AG09309 (cell line): ENCODE data around the gene RASGEF1B.

Source experiments
- DNase-seq: peaks from one replicate; pipeline ENCODE4 v3.0.0-alpha.2; 2010; ENCODE audit warnings: low read depth
- H3K4me3 ChIP-seq: 2 replicates; pipeline ENCODE4 v1.5.1; 2011; ENCODE audit warnings: mild to moderate bottlenecking, low read depth, low read length, moderate library complexity; ENCODE audit not compliant: control insufficient read depth
- TF ChIP-seq, protein P1 (sequence below): IDR thresholded peaks from 2 replicates; pipeline ENCODE4 v1.5.1; 2011; ENCODE audit warnings: mild to moderate bottlenecking, low read depth, low read length, inconsistent platforms; ENCODE audit not compliant: insufficient read depth, control insufficient read depth; ENCODE audit errors: missing control alignments

The RASGEF1B gene

DNA sequence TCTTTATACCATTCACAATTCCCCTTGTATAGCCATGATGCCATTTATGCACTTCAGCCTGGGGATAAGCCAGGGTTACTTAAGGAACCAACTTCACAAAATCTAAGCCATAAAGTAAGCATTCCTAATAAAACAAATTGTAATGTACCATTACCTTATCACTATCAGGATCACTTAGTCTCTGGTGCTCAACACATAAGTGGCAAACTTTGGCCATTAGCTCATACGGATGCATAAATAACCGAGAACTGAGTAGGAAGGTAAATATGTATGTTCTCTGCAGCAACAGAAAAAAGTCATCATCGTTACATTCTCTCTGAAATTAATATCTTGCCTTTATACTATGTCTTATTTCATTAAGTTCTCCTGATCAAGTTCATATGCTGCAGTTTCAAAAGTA, 14.4 kb downstream of the RASGEF1B start:
- TF ChIP-seq, protein P1, sequence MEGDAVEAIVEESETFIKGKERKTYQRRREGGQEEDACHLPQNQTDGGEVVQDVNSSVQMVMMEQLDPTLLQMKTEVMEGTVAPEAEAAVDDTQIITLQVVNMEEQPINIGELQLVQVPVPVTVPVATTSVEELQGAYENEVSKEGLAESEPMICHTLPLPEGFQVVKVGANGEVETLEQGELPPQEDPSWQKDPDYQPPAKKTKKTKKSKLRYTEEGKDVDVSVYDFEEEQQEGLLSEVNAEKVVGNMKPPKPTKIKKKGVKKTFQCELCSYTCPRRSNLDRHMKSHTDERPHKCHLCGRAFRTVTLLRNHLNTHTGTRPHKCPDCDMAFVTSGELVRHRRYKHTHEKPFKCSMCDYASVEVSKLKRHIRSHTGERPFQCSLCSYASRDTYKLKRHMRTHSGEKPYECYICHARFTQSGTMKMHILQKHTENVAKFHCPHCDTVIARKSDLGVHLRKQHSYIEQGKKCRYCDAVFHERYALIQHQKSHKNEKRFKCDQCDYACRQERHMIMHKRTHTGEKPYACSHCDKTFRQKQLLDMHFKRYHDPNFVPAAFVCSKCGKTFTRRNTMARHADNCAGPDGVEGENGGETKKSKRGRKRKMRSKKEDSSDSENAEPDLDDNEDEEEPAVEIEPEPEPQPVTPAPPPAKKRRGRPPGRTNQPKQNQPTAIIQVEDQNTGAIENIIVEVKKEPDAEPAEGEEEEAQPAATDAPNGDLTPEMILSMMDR: no peak
- no peak overlapping the region for H3K4me3 ChIP-seq
- no peak for DNase-seq

DNA sequence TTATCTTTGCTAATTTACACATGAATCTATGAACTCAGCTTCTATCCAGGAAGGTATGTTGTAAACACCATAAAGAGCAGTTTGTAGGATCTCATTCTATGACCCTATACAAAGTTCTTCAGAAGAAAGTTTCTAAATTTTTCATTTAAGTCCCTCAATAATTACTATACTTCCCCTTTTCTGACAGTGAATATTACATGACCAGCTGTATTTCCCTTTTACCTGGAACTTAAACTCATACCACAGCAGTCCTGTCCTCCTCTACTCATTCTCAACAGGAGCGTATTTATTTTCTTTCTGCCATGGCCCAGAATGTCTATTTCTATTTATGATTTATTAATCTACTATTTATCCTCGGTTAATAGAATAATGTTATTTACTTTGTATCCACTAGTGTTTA, 15.8 kb downstream of the RASGEF1B start:
- no peak overlapping the region for H3K4me3 ChIP-seq
- no peak for DNase-seq
- TF ChIP-seq, protein P1: no peak

DNA sequence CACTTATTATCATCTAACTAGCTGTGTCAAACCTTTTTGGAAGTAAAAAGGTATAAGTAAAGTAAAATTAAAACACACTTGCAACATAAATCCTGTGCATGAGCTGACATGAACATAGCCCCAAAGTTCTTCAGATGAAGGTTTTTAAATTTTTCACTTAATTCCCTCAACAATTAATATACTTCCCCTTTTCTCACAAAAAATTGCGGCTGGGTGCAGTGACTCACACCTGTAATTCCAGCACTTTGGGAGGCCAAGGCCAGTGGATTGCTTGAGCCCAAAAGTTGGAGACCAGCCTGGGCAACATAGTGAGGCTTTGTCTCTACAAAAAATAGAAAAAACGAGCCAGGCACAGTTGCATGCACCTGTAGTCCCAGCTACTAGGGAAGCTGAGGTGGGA, 16.8 kb downstream of the RASGEF1B start:
- DNase-seq: no peak
- H3K4me3 ChIP-seq: no peak overlapping the region
- TF ChIP-seq, protein P1: no peak

DNA sequence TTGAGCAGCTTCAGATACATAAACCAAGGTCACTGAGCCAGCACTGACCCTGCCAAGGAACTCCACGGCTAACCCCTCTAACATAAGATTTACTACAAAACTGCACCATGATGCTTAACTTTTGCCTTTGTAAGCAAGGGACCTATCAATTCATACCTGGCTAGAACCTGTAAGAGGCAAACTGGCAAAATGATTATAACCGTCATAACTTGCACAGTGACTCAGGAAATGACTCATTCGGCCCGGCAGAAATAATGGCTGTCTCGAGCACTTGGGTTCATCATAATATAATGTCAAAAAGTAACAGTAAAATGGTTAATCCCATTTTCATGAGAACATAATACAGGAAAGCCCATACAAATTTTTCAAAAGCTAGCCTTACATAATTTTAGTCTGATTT, 17.2 kb downstream of the RASGEF1B start:
- H3K4me3 ChIP-seq: no peak overlapping the region
- TF ChIP-seq, protein P1: no peak
- DNase-seq: no peak

DNA sequence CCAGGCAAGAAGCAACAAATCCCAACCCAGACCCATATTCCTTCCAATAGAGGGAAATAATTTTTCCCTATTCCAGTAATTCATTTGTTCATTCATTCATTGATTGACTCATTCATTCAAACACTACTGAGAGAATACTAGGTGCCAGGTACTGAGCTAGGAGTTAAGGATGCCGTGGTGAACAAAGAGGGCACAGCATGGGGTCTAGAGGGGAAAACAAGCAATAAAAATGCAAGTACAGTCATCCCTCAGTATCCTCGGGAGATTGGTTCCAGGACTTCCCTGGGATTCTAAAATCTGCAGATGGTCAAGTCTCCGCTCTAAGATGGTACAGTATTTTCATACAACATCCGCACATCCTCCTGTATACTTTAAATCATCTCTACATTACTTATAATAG, 18.7 kb downstream of the RASGEF1B start:
- TF ChIP-seq, protein P1: no peak
- H3K4me3 ChIP-seq: no peak overlapping the region
- DNase-seq: no peak

DNA sequence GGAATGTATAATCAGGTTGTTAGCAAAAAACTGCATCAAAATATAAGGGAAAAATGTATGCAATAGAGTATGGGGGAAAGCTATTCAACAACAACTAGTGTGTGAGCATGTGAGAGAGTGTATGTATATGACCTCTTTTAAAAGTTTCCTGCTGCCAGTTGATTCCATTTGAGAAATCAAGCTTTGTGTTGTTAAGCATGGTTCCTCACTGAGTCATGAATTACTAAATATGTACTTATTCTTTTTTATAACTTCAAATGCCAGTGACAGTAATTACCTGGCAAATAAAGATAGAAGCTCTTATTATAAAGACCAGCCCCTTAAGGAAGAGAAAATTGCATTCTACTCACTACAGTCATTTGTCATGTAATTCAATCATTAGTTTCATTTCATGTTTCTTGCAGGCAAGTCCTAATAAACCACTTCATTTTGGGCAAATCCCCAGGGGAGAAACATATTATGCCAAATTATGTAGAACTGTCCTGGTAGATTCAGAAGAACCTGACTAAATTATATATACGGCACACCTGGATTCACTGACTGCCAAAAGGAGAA, 19.2 kb downstream of the RASGEF1B start:
- TF ChIP-seq, protein P1: no peak
- no peak for DNase-seq
- H3K4me3 ChIP-seq: no peak overlapping the region

DNA sequence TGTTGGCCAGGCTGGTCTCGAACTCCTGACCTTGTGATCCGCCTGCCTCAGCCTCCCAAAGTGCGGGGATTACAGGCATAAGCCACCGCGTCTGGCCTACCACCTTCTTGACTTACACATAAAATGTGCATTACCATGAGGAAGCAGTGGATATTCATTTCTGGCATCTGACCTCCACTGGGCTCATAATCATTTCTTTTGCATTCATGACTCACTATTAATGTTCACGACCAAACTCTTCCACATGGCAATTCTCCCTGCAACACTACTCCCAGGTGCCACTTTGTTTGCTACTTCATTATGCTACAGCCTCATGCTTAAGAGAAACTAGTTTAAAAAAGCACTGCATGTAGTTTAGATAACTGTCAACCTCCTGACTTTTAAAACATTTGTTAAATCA, 22.7 kb downstream of the RASGEF1B start:
- H3K4me3 ChIP-seq: no peak overlapping the region
- DNase-seq: no peak
- TF ChIP-seq, protein P1: no peak
